K562 (cell line): Measurements from ENCODE around the gene CHKB. TPM values are rescaled to one million over a fixed set of nuclear protein-coding genes. Genes with fewer than 3 reads are reported as not detected.
A peak's percentile ranks its signal among the peaks of the same experiment; 100 is the strongest.

Experiments
- MGA ChIP-seq: fragments of 450-650 bp; IDR thresholded peaks from 2 replicates; pipeline ENCODE4 v1.6.1; 2016; ENCODE audit warnings: mild to moderate bottlenecking, moderate library complexity
- ZBTB33 ChIP-seq: sonication (generic); formaldehyde crosslinking; IDR thresholded peaks from 2 replicates; pipeline ENCODE4 v1.8.1; 2023; ENCODE audit warnings: mild to moderate bottlenecking, missing genetic modification reagents
- ZNF121 ChIP-seq: sonication (generic); formaldehyde crosslinking; conservative IDR thresholded peaks from 2 replicates; pipeline ENCODE4 v1.8.0; 2022; ENCODE audit warnings: missing genetic modification reagents
- polyA plus RNA-seq, 8 experiments: library from polyadenylated mRNA; depleted of rRNA in 4 of 8; stranded (reverse) in 5 of 8; unstranded in 3 of 8; fragments of >200 nt; fragmentation: Nextera tagmentation in 2 of 8; fragmentation: Illumina TruSeq in 1 of 8; extraction: Ambion mirVana in 2 of 8; extraction: Trizol in 1 of 8; gene quantifications; 2 replicates each; pipeline versions ENCODE4 v1.2.1 to v1.2.3, GENCODE V29; 2011 to 2014; ENCODE audit warnings: inconsistent platforms in 1 of 8, missing spikeins in 1 of 8
- total RNA-seq, 7 experiments: library from RNA; depleted of rRNA in 6 of 7; stranded (reverse); fragments of >200 nt in 6 of 7; fragmentation: Illumina TruSeq in 2 of 7; extraction: Trizol in 2 of 7; gene quantifications; 2 replicates each; pipeline versions ENCODE4 v1.2.1 to v1.2.3, GENCODE V29; 2011 to 2021; ENCODE audit warnings: low replicate concordance in 1 of 7

The CHKB gene
- total and polyA plus RNA-seq, 9 of the 15 experiments (the other 6 are each of a cell fraction or from before 2014, with no cell fraction given): 2.7 to 31.0 (median 11.0) TPM

- TF ChIP-seq MGA (peak; percentile 39; the same call in 1 of the 2 replicates), ZBTB33 (CRISPR knock-in tag) (no peak), ZNF121 (CRISPR knock-in tag) (peak; percentile 79)
Observed at GRCh38 chr22:50581950-50582492, 628 bp downstream of the CHKB start (continued).
